MM.1S (cell line): ENCODE data around the gene KRT13.

Experiments
- DNase-seq: peaks from one replicate; pipeline ENCODE4 v3.0.0-alpha.2; 2015
- H2AFZ ChIP-seq: fragments of 300-600 bp; sonication (generic); 2 replicates; pipeline ENCODE4 v1.6.0; 2016; ENCODE audit warnings: antibody characterized with exemption, low read length
- H3F3A ChIP-seq: fragments of 300-600 bp; sonication (generic); 2 replicates; pipeline ENCODE4 v1.6.1; 2016; ENCODE audit warnings: mild to moderate bottlenecking, antibody characterized with exemption, low read length, moderate library complexity, mixed read lengths; ENCODE audit not compliant: insufficient read depth
- H3K27ac ChIP-seq: fragments of 300-600 bp; sonication (generic); 2 replicates; pipeline ENCODE4 v1.5.1; 2016; ENCODE audit warnings: mild to moderate bottlenecking, low read length
- H3K27me3 ChIP-seq: fragments of 300-600 bp; sonication (generic); replicated peaks from 2 replicates; pipeline ENCODE4 v1.6.0; 2016; ENCODE audit warnings: low read length; ENCODE audit not compliant: insufficient read depth
- H3K36me3 ChIP-seq: fragments of 300-600 bp; sonication (generic); replicated peaks from 2 replicates; pipeline ENCODE4 v1.6.1; 2016; ENCODE audit warnings: mild to moderate bottlenecking, low read length, mixed read lengths; ENCODE audit not compliant: insufficient read depth
- H3K4me1 ChIP-seq: fragments of 300-600 bp; sonication (generic); 2 replicates; pipeline ENCODE4 v1.6.1; 2016; ENCODE audit warnings: low read length, mixed read lengths
- H3K4me2 ChIP-seq: fragments of 300-600 bp; sonication (generic); 2 replicates; pipeline ENCODE4 v1.6.0; 2016; ENCODE audit warnings: low read depth, low read length
- H3K4me3 ChIP-seq: fragments of 300-600 bp; sonication (generic); 2 replicates; pipeline ENCODE4 v1.5.1; 2016; ENCODE audit warnings: low read length, mixed read lengths
- H3K79me2 ChIP-seq: fragments of 300-600 bp; sonication (generic); 2 replicates; pipeline ENCODE4 v1.6.1; 2016; ENCODE audit warnings: mixed run types, low read length, mixed read lengths
- H3K9ac ChIP-seq: fragments of 300-600 bp; sonication (generic); 2 replicates; pipeline ENCODE4 v1.6.1; 2016; ENCODE audit warnings: low read length, mixed read lengths
- H3K9me2 ChIP-seq: fragments of 300-600 bp; sonication (generic); replicated peaks from 2 replicates; pipeline ENCODE4 v1.6.1; 2016; ENCODE audit warnings: mild to moderate bottlenecking, low read length, mixed read lengths; ENCODE audit not compliant: insufficient read depth
- H3K9me3 ChIP-seq: fragments of 300-600 bp; sonication (generic); replicated peaks from 2 replicates; pipeline ENCODE4 v1.6.1; 2016; ENCODE audit warnings: mild to moderate bottlenecking, low read length, mixed read lengths; ENCODE audit not compliant: insufficient read depth
- H4K20me1 ChIP-seq: fragments of 300-600 bp; sonication (generic); 2 replicates; pipeline ENCODE4 v1.6.1; 2016; ENCODE audit warnings: mild to moderate bottlenecking, low read length, moderate library complexity, mixed read lengths; ENCODE audit not compliant: insufficient read depth
- CTCF ChIP-seq: fragments of 300-600 bp; sonication (generic); IDR thresholded peaks from 2 replicates; pipeline ENCODE4 v1.5.1; 2016; ENCODE audit warnings: antibody characterized with exemption, low read length, mixed read lengths
- EZH2 ChIP-seq: fragments of 300-600 bp; sonication (generic); optimal IDR thresholded peaks from 2 replicates; pipeline ENCODE3; 2017; ENCODE audit warnings: low read depth, mild to moderate bottlenecking, antibody characterized with exemption, low read length, mixed read lengths
- EZH2phosphoT487 ChIP-seq: fragments of 300-600 bp; sonication (generic); IDR thresholded peaks from 2 replicates; pipeline ENCODE4 v1.6.1; 2018; ENCODE audit warnings: antibody characterized with exemption, low read length

Gene KRT13

GRCh38 chr17:41529491-41529915 is 24.1 kb upstream of the KRT13 start:
- Histone ChIP-seq H3K27ac (no peak overlapping the region), H3K27me3 (peaks cover 30% of the 10 kb centered on the region), H3K9me2 (no peaks in the 10 kb centered on the region), H3K36me3 (no peaks in the 10 kb centered on the region), H3K4me1 (no peaks in the 10 kb centered on the region), H3K79me2 (no peaks in the 10 kb centered on the region), H3K4me2 (no peak overlapping the region), H3K4me3 (no peak overlapping the region), H3F3A (no peaks in the 10 kb centered on the region), H2AFZ (no peak overlapping the region), H3K9me3 (no peaks in the 10 kb centered on the region), H3K9ac (no peak overlapping the region), H4K20me1 (no peaks in the 10 kb centered on the region)
- no peak for DNase-seq
- TF ChIP-seq CTCF = no peak
- no peak for TF ChIP-seq EZH2
- no peak for TF ChIP-seq EZH2phosphoT487

GRCh38 chr17:41528959-41529353 is 23.5 kb upstream of the KRT13 start:
- Histone ChIP-seq H3K9ac (no peak overlapping the region), H3K4me2 (no peak overlapping the region), H3F3A (no peaks in the 10 kb centered on the region), H3K79me2 (no peaks in the 10 kb centered on the region), H3K27me3 (peaks cover 30% of the 10 kb centered on the region), H4K20me1 (no peaks in the 10 kb centered on the region), H3K36me3 (no peaks in the 10 kb centered on the region), H3K4me1 (no peaks in the 10 kb centered on the region), H3K27ac (no peak overlapping the region), H3K9me2 (no peaks in the 10 kb centered on the region), H3K4me3 (no peak overlapping the region), H2AFZ (no peak overlapping the region), H3K9me3 (no peaks in the 10 kb centered on the region)
- TF ChIP-seq CTCF (no peak), EZH2 (no peak), EZH2phosphoT487 (no peak)
- DNase-seq = no peak

GRCh38 chr17:41527063-41528023 is 21.9 kb upstream of the KRT13 start:
- Histone ChIP-seq H3K9me2 (no peaks in the 10 kb centered on the region), H3K9me3 (no peaks in the 10 kb centered on the region), H3K4me2 (peak overlapping the region; percentile 24; the same call in 1 of the 2 replicates), H3K4me3 (no peak overlapping the region), H2AFZ (no peak overlapping the region), H3K9ac (no peak overlapping the region), H3K27ac (no peak overlapping the region), H3K36me3 (no peaks in the 10 kb centered on the region), H3K4me1 (no peaks in the 10 kb centered on the region), H4K20me1 (no peaks in the 10 kb centered on the region), H3K79me2 (no peaks in the 10 kb centered on the region), H3K27me3 (peaks cover 30% of the 10 kb centered on the region), H3F3A (no peaks in the 10 kb centered on the region)
- TF ChIP-seq CTCF (no peak), EZH2 (no peak)
- DNase-seq = no peak
